GM13977 (cell line): ENCODE measurements around the gene SLIT2.

Experiments used
- DNase-seq: peaks from one replicate; pipeline ENCODE4 v3.0.0; 2012; ENCODE audit warnings: low spot score
- CTCF ChIP-seq: IDR thresholded peaks from 2 replicates; pipeline ENCODE4 v1.5.1; 2012; ENCODE audit warnings: mild to moderate bottlenecking, control low read depth; ENCODE audit not compliant: insufficient read depth; ENCODE audit errors: extremely low read depth, missing control alignments
- in situ Hi-C: fragments of 300-500 bp; cut with MboI; formaldehyde crosslinking; loops from one replicate; pipeline ENCODE4 v1.12.0; 2022; ENCODE audit warnings: low sequenced_read_pairs, low pct_unique_long_range_greater_than_20kb, mixed read lengths, inconsistent platforms; ENCODE audit not compliant: unreplicated experiment

SLIT2 gene, protein sequence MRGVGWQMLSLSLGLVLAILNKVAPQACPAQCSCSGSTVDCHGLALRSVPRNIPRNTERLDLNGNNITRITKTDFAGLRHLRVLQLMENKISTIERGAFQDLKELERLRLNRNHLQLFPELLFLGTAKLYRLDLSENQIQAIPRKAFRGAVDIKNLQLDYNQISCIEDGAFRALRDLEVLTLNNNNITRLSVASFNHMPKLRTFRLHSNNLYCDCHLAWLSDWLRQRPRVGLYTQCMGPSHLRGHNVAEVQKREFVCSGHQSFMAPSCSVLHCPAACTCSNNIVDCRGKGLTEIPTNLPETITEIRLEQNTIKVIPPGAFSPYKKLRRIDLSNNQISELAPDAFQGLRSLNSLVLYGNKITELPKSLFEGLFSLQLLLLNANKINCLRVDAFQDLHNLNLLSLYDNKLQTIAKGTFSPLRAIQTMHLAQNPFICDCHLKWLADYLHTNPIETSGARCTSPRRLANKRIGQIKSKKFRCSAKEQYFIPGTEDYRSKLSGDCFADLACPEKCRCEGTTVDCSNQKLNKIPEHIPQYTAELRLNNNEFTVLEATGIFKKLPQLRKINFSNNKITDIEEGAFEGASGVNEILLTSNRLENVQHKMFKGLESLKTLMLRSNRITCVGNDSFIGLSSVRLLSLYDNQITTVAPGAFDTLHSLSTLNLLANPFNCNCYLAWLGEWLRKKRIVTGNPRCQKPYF (N-terminal part only)

GRCh38 chr4:20251796-20252655 lies at the start of gene SLIT2:
Gene SLIT2, plus strand, starts transcription at chr4:20251905. Its CDS starts 1,911 bp downstream, at chr4:20253816.
- peak; percentile 88 for DNase-seq
- TF ChIP-seq CTCF = no peak

DNA sequence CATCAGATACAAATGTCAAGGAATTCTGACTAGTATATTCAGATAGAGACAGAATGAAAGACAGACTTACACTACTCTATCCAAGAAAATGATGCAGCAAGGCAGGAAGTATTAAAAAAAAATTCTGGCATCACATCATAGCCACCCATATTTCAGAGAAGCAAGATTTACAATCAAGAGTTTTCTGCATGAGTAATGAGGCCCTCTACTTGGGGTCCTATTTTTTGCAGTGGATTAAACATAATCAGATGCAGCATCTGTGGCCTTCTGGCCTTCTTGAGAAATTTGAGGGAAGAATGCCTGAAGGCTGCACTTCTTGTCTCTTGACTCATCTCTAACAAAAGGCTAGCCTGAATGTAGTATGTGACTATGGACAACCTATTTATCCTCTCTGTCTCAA lies 48.2 kb upstream of the SLIT2 start:
- DNase-seq = no peak
- in situ Hi-C loops = no loop called here
- TF ChIP-seq CTCF = no peak

More at GRCh38 chr4:20251796-20252655, at the start of gene SLIT2:
- in situ Hi-C loops = no loop called here

GRCh38 chr4:20217521-20217920 lies 34.2 kb upstream of the SLIT2 start:
- in situ Hi-C loops = no loop called here
- no peak for TF ChIP-seq CTCF
- DNase-seq = no peak

- no peak for DNase-seq
- in situ Hi-C loops = no loop called here
- no peak for TF ChIP-seq CTCF
Observed at GRCh38 chr4:20217951-20218350, 33.8 kb upstream of the SLIT2 start.

GRCh38 chr4:20219521-20219920 lies 32.2 kb upstream of the SLIT2 start:
- TF ChIP-seq CTCF = no peak
- DNase-seq = no peak
- in situ Hi-C loops = no loop called here

GRCh38 chr4:20237894-20238537 lies 13.7 kb upstream of the SLIT2 start:
- DNase-seq = no peak
- in situ Hi-C loops = no loop called here

More at GRCh38 chr4:20237894-20238537, 13.7 kb upstream of the SLIT2 start:
- TF ChIP-seq CTCF = no peak
